Stimulated activated CD4-positive, alpha-beta T cell treated with anti-CD3 and anti-CD28 coated beads, Interleukin-12 subunit alpha, Interleukin-12 subunit beta, amount 100 ng/mL, for 24 hours (primary cell): ENCODE data around the gene CSNK1D.
A peak's percentile ranks its signal among the peaks of the same experiment; 100 is the strongest.

Experiments used
- DNase-seq, 2 experiments: peaks; one replicate each; pipeline ENCODE4 v3.0.0-alpha.2; 2020; ENCODE audit warnings: low read depth in 2 of 2

Gene CSNK1D

DNA sequence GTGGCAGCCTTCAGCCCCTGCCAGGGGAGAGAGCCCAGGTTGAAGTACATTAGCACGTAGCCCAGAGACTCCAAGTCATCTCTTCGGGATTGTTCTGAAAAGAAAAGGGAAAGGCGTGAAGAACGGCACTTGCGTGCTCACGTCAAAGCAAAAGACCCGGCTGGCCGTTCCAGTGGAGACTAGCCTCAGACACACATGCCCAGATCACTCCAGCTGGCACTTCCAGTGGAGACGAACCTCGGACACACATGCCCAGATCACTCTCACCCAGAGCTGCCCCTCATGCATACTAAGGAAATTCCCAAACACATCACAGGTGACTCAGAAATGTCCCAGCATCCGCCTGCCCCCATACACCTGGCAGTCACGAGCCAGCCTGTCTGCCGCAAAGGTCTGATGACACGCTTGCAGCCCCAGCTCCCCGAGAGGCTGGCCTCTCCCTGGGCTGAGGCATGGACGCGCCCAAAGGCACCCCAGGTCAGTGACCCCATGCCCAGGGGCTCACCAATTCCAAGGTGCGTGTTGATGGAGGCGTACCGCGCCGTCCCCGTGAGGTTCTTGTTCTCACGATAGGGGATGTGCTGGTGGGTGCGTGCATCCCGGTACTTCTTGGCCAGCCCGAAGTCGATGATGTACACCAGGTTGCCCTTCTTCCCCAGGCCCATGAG, 20.9 kb downstream of the CSNK1D start:
- no peak for DNase-seq

DNA sequence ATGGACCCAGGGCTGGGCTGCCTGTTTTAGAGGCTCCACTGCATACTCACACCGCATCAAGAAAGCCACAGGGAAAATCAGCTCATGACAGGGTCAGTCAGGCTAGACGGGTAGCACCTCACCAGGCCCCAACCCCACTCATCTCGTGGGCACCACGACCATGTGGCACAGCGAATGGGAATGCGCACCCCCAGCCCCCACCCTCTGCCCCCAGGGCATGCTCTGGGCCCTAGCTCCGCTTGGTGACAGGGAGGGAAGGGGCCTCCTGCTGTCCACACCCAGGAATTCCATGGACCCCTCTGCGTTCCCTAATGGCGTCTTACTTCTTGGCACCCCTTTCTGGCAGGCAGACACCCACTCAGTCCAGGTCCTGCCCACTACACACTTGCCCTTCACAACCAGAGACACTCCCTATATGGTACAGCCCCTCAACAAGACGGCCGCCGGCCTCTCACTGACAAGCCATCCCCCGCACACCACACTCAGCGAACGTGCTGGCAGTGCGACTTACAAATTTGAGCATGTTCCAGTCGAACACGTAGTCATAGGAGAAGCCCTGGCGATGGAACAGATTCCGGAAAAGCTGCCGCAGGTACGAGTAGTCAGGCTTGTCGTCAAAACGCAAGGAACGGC, 22.5 kb downstream of the CSNK1D start:
- DNase-seq, result no peak

DNA sequence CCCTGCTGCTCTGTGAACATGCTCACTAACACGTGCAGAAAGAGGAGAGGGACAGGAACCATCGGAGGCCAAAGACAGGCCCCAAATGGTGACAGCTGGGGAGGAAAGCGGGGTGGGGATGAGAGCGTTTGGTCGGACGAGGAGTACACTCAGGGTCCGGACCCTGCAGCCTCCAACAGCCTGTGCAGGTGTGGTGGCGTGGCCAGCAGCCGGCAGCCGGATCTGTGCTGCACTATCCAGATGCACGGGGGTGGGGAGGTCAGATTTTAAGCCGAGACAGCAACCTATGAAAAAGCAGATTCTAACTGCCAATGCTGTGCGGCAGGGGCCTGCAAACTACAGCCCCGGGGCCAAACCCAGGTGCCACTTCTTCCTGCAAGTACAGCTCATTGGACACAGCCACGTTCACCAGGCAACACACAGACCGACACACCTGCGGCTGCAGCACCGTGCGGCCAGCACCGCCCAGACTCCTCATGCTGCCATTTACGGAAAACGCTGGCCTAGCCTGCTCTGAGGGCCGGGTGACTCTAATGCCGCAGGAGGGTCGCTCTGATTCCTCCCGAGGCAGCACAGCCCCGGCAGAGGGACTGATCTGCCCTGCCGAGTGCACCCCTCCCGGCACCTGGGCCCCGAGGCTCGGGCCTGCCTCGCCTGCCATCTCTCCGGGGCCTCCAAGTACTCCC, 23.5 kb downstream of the CSNK1D start:
- DNase-seq, result no peak

DNA sequence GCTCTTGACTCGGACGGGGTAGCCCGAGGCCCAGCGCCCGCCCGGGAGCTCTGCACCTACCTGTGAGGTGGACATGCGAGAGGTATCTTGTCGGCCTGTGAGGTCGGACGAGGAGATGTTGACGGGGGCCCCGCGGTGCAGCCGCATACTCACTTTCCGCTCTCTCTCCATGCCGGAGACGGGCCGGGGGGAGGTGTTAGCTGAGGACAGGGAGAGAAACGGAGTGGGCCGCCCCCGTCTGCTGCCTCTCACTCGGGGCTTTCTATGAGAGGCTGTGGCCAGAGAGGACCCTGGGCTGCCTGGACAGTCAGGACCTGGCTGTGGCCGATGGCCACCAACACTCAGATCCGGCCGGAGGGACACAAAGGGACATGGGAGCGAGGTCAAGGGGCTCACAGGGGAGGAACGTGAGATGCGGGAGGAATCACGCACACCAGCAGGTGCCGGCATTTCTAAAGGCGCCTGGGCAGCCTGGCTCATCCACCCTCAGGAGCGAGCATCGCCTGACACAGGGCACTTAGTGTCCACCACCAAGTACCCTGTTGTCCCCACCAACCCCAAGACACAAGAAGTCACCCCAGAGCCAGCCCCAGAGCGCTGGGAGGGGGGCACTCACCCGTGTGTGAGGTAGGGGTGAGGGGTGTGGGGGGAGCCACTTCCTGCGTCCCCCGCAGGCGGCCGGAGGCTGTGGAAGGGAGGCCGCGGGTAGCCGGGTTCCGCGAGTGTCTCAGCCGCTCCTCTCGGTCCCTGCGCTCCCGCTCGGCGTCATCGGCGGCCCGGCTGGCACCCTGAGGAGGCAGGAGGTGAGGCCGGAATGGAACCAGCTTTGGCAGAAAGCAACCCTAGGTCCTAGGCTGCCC, 24.5 kb downstream of the CSNK1D start:
- DNase-seq, result no peak

DNA sequence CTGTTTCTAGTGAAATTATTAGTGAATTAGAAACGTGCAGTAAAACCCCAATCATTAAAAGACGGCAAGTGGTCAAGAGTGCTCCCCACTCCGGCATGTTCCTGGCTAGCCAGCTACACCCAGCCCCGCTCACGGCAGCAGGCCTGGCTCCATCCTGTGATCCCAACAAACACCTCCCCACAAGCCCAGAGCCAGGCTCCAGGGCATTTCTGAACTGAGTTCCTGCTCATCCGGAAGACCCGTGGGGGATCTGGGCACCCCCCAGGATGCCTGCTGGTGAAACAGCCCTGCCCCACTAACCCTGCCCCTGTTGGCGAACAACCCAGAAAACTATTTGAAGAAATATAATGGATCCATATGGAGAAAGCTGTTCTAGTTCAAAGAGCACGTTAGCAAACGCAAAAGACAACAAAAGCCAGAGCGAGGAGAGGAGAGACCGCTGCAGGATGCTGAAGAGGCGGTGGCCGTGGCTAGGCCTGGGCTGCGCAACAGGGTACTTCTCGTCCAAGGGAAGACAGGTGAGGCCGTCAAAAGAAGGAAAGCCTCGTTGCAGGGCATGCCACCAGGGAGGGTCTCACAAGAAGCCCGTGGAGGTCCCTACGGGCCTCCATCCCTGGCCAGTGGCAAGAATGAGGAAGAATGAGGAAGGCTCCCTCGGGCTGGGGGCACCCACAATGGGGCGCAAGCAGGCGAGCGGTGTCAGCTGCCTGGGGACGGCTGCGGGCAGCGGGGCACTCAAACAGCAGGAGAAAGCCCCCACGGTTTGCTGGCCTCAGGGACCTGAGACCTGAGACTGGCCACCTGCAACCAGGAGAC, 25.4 kb downstream of the CSNK1D start:
- DNase-seq, result no peak

DNA sequence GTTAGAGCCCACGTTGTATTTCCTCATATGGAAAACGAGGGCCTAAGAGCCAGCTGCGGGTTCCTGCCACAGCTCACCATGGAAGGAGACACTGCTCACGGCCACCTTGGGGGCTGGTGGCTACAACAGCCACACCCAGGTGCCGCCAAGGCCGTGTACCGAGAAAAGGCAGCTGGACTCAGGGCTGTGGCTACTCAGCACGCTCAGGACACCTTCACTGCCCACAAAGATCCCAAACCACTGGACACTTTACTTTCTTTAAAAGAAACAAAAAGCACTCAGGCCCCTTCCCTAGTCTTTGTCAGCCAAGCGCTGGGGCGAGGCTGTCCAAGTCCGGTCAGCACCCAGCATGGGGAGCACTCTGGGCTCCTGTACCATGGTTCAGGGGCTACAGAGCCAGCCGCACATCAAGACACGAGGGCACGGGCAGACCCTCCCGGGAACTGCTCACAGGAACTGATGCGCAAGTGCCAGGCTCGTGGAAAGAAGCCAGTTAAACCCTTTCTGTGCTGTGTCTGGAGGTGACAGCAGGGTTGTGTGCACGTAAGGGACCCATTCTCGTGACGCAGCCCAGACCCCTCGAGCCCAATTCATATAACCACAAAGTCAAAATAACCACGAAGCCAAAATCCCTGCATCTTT, 26.2 kb downstream of the CSNK1D start:
- no peak for DNase-seq

DNA sequence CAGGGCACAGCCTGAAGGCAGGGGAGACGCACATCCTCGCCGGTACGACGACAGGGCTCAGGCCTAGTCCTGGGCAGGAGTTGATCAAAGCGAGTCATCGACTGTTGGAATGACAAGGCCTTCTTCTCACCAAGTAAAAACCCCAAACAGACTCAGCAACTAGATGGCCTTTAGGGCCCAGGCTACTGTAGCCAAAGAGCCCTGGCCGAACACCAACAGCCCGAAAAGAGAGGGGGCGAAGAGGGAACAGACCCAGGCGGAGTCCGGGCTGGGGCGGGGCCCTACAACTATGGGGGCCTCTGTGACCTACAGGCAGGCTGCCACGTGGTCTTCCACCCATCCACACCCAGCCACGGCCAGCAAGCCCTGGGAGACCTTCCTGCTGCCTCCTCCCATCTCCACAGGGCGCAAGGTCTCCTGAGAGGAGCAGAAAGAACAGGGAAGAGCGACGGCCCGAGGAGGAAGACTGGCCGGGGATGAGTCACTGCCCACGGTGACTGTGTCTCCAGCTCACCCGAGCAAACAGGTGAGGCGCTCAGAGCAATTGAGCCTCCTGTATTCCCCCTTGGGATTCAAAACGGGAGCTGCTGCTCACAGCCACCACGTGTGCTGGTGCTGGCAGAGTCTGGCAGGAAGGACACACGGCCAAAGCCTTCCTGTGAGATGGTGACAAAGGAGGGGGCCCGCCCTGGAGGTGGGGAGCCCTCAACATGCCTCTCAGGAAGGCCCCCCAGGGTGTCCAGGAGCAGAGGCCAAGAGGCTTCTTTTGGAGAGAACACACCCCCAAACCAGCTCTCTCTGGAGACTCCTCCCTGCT, 26.9 kb downstream of the CSNK1D start:
- no peak for DNase-seq

DNA sequence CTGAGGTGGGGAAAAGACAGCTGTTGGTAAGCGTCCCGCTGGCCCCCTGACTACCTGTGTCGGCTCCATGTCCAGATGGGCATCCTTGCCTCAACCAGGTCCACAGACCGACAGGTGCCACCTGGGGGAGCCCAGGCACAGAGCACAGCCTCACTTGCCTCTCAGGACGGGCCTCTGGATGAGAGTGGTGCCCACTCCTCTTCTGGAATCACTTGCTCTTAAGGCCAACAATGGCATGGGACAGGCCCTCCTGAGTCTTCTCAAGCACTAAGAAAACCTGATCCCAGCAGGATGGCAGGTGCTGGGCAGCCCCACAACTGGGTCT, 27.5 kb downstream of the CSNK1D start:
- DNase-seq, result no peak

DNA sequence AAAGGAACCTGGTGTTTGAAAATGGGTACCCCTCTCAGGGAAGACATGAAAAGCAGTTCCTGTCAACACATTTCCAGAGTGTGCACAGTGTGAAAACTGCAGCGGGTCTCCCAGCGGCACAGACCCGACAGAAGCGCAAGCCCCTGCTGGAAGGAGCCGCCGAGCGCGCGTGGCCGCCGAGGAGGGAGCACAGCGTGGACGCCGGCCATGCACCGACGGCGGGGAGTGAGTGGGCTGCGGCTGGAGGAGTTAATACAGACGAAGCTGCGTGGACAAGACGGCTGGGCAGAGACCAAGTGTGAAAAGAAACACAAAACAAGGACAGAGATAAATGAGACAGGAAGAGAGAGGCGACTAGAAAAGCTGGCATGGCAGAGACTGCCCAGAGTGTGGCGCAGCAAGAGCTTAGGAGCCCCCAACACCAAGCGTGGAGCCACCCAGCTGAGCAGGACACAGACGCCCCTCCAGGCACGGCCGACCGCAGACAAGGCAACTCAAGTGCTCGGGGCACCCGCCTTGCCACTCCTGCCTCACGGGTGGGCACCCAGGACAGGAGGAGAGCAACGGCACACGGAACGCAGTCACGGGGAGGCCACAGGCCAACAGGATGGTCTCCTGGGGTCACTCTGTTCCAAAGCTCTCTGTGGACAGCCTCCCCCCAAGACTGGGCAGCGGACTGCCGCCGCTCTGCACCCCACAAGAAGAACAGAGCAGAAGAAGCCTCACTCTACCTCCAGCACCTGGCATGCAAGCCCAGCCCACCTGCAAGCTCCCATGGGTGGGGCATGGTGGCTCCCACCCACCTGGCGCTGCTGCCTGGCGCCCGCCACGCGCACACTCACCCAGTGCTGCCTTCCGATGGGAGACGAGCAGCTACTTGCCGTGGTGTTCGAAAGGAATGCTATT, 28.1 kb downstream of the CSNK1D start:
- DNase-seq, result no peak

DNA sequence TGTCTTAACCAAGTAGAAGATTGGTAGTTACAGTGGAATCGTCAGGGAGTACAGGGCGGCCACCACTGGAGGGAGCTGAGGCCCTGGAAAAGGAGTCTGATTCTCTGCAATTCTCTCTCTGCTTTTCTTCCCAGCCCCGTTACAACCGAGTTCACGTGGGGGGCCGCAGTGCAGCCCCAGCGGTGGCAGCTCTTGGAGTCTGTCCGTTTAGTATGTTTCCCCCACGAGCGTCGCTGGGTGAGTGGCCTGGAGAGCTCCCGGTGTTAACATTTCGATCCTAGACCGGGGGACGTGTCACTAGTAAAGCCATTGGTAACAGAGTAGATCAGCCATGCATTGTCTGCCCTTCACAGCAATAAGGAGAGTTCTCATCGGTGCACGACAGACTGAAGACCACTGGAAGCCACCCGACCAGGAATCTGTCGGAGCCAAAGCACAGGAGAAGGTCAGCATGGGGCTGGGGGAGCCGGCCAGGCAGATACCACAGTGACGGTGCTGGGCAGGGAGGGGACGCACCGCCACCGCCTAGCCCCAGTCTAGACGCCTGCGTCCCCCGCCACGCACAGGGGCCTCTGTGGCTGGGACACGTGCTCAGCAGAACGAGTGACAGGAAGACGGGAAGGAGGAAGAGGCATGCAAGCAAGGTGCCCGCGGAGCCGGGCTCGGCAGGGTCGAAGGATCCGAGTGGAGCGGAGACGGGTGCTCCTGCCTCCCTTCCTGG, 28.9 kb downstream of the CSNK1D start:
- no peak for DNase-seq

DNA sequence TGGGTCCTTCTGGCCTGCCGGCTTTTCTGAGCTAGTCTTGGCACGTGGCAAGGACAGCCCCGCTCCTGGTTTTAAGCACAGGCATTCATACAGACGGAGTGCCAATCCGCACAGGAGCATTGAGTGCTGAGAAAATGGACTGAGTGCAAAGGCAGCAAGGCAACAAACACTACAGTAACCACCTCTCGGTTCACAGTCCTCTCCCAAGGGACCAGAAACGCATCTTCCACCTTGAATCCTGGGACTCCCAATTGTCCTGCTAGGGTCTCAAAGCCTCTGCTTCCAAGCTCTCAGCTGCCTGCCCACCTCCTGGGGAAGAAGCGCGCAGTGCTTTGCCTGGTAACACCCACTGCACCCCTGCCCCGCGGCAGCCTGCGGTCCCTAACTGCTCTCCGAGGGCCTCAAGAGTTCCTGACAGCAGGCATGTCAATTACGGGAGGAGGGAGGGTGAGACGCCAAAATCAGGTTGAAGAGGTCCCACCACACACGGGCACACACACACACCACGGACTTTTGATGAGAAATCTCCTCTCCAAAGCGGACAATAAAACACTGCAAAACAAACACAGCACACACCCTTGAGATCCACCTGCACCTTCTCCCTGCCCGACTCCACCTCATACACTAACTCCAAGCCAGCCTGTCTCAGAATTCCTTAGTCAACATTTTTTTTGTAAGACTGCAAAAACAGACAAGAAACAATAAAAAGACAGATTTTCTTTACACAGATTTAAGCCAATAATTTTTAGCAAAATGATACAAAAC, 29.7 kb downstream of the CSNK1D start:
- no peak for DNase-seq

DNA sequence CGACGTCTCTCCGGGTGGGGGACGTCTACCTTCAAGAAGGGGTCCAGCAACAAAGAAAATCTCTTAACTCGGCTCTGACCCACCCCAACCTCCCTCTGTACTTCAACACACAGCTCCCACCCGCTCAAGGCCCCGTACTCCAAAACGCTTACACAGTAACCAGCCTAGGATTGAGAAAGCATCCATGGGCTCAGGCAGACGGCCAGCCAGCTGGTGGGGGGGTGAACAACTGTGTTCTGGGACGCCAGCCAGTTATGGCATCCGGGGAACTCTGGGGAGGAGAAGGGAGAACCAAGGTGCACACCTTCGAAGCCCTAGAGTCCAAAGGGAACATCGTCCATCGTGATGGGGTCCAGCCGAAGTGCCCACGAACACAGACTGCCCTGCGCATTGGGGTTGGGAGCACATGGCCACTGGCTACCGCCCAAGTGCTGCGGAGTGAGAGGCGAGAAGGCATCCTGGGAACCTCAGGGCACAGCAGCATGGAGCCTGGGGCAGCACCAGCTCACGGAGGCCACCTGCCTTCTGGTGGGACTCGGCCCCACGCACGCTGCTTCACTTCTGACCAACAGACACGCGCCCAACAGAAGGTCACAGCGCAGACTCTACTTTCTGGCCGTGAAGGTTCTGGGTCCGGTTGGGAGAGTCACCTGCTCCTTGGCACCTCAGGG, 30.4 kb downstream of the CSNK1D start:
- no peak for DNase-seq

DNA sequence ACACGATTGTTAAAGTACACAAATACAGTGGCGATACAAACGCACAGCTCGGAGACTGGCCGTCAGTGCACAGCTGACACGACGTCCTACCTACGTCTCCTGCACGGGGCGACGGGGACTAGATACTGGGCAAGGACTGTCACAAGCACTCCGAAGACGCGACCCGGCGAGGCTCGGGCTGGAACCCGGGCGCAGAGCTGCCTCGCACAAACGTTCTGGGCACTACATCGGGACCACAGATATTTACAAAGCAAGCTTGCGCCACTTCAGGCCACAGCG, 30.9 kb downstream of the CSNK1D start:
- no peak for DNase-seq

DNA sequence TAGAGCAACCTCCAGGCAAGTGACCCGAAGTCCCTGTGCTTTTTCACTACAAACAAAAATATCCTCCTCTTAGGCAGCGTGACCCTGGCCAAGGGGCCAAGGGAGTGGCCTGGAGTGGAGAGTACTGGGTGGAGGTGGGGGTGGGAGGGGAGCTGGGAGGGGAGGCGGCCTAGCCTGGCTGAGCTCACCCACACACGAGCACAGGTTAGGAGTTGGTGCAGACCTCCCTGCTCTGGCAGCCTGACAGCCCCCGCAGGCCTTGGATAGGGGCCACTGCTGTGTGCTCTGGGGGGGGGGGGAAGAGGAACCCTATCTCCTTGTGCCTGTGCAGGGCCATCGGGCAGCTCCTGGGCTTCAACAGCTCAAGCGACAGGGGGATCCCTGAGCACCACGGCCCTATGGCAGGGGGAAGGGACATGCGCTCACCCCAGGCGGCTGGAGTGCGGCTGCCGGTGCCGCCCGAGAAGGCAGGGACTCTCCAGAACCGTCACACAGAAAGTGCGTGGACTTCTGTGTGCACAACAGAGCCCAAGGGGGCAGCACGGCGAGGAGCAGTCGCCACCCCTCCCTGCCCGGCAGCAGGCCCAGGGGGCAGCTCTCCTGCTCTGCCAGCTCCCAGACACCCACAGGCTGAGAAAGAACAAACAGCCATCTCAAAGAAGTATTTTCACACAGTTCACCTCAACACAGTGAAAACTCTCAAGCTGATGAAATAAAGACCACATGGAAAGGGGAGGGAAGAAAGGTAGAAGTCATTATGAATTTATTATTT, 31.4 kb downstream of the CSNK1D start:
- DNase-seq, result no peak

DNA sequence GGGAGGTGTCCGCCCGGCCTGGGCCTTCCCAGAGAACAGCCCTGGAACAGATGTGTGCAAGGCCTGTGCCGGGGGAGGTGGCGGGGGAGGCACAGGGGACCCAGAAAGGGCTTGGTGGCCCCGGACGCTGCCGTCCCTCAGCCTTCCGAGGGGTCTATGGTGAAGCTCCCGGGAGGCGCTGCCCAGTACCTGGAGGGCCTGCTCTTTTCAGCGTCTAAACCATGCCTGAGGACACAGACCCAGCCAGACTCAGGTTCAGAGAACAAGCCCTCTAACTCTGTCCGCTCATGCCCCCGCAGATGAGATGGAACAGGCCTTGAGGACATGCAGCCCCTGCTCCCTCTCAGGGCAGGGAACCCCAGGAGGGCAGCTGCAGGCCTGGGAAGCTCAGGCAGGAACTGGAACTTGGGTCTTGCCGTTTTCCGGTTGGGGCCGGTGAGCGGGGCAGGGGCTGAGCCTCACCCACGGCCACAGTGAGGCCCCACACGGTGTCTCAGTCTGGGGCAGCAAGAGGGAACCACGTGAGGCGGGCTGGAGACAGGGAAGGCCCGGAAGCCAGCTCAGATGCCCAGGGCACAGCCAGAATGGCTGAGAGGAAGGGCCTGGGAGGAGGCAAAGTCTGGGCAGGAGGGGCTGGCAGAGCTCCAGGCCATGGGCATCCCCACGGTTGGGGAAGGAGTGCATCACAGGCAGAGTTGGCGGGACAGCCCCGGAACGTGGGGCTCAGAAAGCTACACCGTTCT, 32.1 kb downstream of the CSNK1D start:
- peak in 1 of 2 experiments; percentile 50 for DNase-seq
